Right lobe of liver (tissue), 6 donors: ENCODE data around the gene ACSBG1. TPM values are rescaled to one million over a fixed set of nuclear protein-coding genes. Genes with fewer than 3 reads are reported as not detected.

ENCODE experiments used
- ATAC-seq, 4 donors: fragments of 200-7000 bp; cut with Tn5 transposase; one replicate each; pipeline ENCODE4 v1.9.1; 2020; ENCODE audit warnings: mild to moderate bottlenecking in 4 of 4, moderate library complexity in 4 of 4
- DNase-seq, 3 donors: peaks; one replicate each; pipeline ENCODE4 v3.0.0-alpha.2; 2020
- H3K27ac ChIP-seq, 3 donors: fragments of 200-600 bp; one replicate each; pipeline ENCODE4 v1.8.0; 2022
- H3K27me3 ChIP-seq, 2 donors: fragments of 200-600 bp; one replicate each; pipeline ENCODE4 v1.8.0; 2022
- H3K36me3 ChIP-seq, 4 donors: fragments of 200-600 bp; sonication (generic) in 1 of 4; one replicate each; pipeline versions ENCODE4 v1.5.1 to v1.8.0; 2017 to 2022; ENCODE audit warnings: control low read depth in 1 of 4
- H3K4me1 ChIP-seq, 4 donors: fragments of 200-600 bp; sonication (generic) in 1 of 4; one replicate each; pipeline versions ENCODE4 v1.5.1 to v1.8.0; 2017 to 2022; ENCODE audit warnings: control low read depth in 1 of 4
- H3K4me3 ChIP-seq, 3 donors: fragments of 200-600 bp; one replicate each; pipeline ENCODE4 v1.8.0; 2022
- H3K9me3 ChIP-seq, 4 donors: fragments of 200-600 bp; sonication (generic) in 1 of 4; one replicate each; pipeline versions ENCODE4 v1.5.1 to v1.8.0; 2017 to 2022; ENCODE audit warnings: control low read depth in 1 of 4
- CTCF ChIP-seq, 4 donors: fragments of 200-600 bp in 3 of 4; fragments of 450-650 bp in 1 of 4; IDR thresholded peaks; one replicate each; pipeline versions ENCODE4 v1.5.1 to v1.8.0; 2016 to 2022; ENCODE audit warnings: antibody characterized with exemption in 4 of 4, mild to moderate bottlenecking in 2 of 4
- POLR2A ChIP-seq: fragments of 450-650 bp; IDR thresholded peaks from one replicate; pipeline ENCODE4 v1.6.1; 2017; ENCODE audit warnings: antibody characterized with exemption, mild to moderate bottlenecking
- WGBS: methylation state at CpG from one replicate; pipeline ENCODE4 v1.1.6; 2018; ENCODE audit warnings: low coverage, low lambda C conversion rate; ENCODE audit not compliant: insufficient coverage; ENCODE audit errors: missing lambda C conversion rate; 5-methylcytosine and 5-hydroxymethylcytosine counted together
- intact Hi-C, 2 donors: fragments of 100-400 bp; cut with DNase I; formaldehyde crosslinking; loops; one replicate each; pipeline versions ENCODE4 v1.11.2 to v1.14.1; 2022
- total RNA-seq, 6 experiments: library from RNA; depleted of rRNA in 2 of 6; stranded (reverse); fragments of >200 nt in 2 of 6; fragmentation: NEBNext Ultra II Directional in 3 of 6; extraction: Animal tissue kit (Norgen Biotek cat#: 25700) in 3 of 6; gene quantifications; one replicate each; pipeline versions ENCODE4 v1.1.0 to v1.2.4, GENCODE V29; 2016 to 2023
- donor health status: DM: no; HTN: yes; CAD: no.
- donor health status: DM: no; HTN: no; CAD: no.
- donor health status: DM: no; HTN: no; CAD: no.
- donor health status: DM: no; HTN: yes; CAD: no.
- donor health status: DM: no; HTN: yes; CAD: no.

Gene ACSBG1
- total RNA-seq, 6 experiments from 2014 or later = not detected

GRCh38 chr15:78208341-78208844, 26.0 kb downstream of the ACSBG1 start:
- no peaks in the 10 kb centered on the region for H3K36me3 ChIP-seq
- ATAC-seq = no peak
- TF ChIP-seq CTCF (IDR thresholded peaks at IDR 0.05) (no peak), POLR2A (no peak)
- no peak overlapping the region for H3K27ac ChIP-seq
- intact Hi-C loops = no loop called here
- no peak for DNase-seq
- H3K27me3 ChIP-seq = no peaks in the 10 kb centered on the region
- no peak overlapping the region for H3K4me3 ChIP-seq
- no CpG with 5 or more reads among the region's 8 CpGs for WGBS
- H3K4me1 ChIP-seq = peaks cover 0 to 10% (median 5%) of the 10 kb centered on the region in 4 donors
- H3K9me3 ChIP-seq = no peaks in the 10 kb centered on the region

GRCh38 chr15:78207641-78208340, 26.6 kb downstream of the ACSBG1 start:
- WGBS = 84% methylated on average over 3 of the region's 8 CpGs
- intact Hi-C loops = no loop called here
- no peak overlapping the region for H3K4me3 ChIP-seq
- H3K9me3 ChIP-seq = no peaks in the 10 kb centered on the region
- no peak for DNase-seq
- peaks cover 0 to 10% (median 5%) of the 10 kb centered on the region in 4 donors for H3K4me1 ChIP-seq
- no peak for ATAC-seq
- no peaks in the 10 kb centered on the region for H3K27me3 ChIP-seq
- no peaks in the 10 kb centered on the region for H3K36me3 ChIP-seq
- TF ChIP-seq CTCF (IDR thresholded peaks at IDR 0.05) = no peak
- no peak for TF ChIP-seq POLR2A
- H3K27ac ChIP-seq = no peak overlapping the region

- intact Hi-C loops = no loop called here
- Histone ChIP-seq H3K27ac (no peak overlapping the region), H3K27me3 (no peaks in the 10 kb centered on the region), H3K4me3 (no peak overlapping the region), H3K9me3 (no peaks in the 10 kb centered on the region), H3K36me3 (no peaks in the 10 kb centered on the region), H3K4me1 (peaks cover 0 to 10% (median 5%) of the 10 kb centered on the region in 4 donors)
- WGBS = 75% methylated on average over 4 of the region's 5 CpGs
- DNase-seq = no peak
- no peak for TF ChIP-seq POLR2A
- TF ChIP-seq CTCF (IDR thresholded peaks at IDR 0.05) = no peak
- ATAC-seq = no peak
Observed at GRCh38 chr15:78207110-78207458, 27.3 kb downstream of the ACSBG1 start.

- TF ChIP-seq POLR2A = no peak
- no peak for TF ChIP-seq CTCF (IDR thresholded peaks at IDR 0.05)
- Histone ChIP-seq H3K4me1 (peaks cover 0 to 10% (median 5%) of the 10 kb centered on the region in 4 donors), H3K4me3 (no peak overlapping the region), H3K36me3 (no peaks in the 10 kb centered on the region), H3K9me3 (no peaks in the 10 kb centered on the region), H3K27ac (no peak overlapping the region), H3K27me3 (no peaks in the 10 kb centered on the region)
- intact Hi-C loops = no loop called here
- ATAC-seq (no peak), DNase-seq (no peak)
- WGBS = 82% methylated on average over 8 of the region's 12 CpGs
Observed at GRCh38 chr15:78206326-78207109, 27.8 kb downstream of the ACSBG1 start.
